GM18526 (cell line): ENCODE measurements around the gene YIF1B.

Experiments
- POLR2A ChIP-seq: IDR thresholded peaks from 3 replicates; pipeline ENCODE4 v1.6.1; 2011; ENCODE audit not compliant: insufficient read length; ENCODE audit errors: extremely low read depth

The YIF1B gene

DNA sequence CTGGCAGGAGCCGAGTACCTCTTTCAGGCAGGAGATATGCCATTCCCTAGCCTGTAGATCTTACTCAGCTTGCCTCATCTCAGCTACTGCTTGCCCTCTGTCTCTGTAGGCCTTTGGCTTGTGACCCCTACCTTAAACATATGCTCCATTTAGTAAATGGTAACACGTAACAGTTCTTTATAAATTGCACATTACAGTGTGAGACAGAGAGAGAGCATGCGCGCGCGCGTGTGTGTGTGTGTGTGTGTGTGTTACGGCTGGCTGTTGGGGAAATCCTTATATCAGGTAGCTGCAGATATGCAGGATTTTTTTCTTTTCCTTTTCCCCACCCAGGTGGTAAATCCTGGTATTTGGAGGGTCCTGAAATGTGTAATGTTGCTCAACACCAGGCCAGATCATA, 47.2 kb downstream of the YIF1B start:
- no peak for TF ChIP-seq POLR2A

DNA sequence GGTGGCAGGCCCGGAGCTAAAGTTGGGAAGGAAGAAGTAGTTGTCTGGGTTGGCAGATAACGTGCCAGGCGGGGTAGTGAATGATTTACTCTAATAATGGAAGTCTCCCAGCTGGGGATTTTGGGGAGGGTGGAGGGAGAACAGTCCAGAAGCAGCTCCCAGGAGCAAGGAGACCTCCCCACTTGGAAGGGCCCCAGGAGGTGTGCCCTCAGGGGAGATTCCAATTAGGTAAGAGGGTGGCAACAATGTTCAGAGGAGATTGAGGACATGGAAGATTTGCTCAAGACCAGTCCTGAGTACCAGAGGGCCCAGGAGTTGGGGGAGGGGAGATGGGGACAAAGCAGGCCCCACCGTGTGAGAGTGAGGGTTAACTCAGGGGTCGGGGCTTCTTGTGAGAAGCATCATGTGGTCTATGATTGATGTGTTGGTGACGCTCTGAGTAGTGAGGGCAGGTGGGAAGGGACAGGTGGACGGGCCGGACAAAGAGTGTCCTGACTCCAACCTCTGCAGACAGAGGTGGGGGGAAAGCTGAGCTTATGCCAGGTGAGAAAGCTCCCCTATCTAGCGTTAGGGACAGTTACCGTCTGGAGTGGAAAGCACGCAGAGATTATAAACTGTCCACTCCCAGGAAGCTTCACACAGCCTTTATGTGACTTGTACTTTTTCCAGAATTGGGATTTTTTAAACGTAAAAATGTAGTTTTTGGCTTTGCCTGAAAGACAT, 47.8 kb downstream of the YIF1B start:
- TF ChIP-seq POLR2A, result no peak

DNA sequence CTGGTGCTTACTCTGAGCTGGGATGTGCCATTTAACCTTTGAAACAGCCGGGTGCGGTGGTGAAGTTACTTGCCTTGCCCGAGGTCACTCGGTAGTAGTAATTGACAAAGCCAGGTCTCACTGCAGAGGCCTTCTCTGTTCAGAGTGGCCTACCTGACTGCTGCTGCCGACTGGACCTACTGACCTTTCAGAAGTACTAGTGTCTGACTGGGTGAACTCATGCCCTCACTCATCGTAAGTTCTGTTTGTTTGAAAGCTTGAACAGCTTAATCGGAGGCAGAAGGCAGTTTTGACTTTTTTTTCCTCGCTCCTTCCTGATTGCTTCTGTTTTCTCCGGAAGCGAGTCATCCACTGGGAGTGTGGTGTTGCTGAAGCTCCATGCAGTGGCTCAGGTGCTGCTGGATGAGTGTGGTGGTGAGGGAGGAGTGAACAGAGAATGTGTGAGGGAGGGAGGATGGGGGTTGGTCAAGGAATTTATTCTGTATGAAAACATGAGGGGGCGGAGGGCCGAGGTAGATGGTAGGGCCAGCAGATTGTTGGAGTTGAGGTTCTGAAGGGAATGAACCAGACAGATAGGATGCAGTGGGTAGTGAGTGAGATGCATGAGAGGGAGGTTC, 48.7 kb downstream of the YIF1B start:
- no peak for TF ChIP-seq POLR2A

DNA sequence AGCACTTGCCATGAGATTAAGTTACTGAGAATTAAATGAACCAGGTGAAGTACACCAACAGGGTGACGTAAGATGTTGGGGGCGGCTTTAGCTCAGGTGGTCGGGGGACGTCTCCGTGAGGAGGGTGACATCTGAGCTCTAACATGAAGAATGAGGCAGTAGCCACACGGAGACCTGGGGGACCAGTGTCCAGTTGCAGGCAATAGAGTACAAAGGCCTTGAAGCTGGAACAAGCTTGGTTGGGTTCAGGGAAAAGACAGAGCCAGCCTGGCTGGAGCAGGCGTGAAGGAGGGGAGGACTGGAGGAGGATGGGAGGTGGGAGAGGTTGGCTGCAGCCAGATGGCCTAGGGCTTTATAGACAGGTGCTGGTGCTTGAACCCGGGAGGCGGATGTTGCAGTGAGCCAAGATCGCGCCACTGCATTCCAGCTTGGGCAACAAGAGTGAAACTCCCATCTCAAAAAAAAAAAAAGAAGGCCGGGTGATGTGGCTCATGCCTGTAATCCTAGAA, 49.8 kb downstream of the YIF1B start:
- no peak for TF ChIP-seq POLR2A

DNA sequence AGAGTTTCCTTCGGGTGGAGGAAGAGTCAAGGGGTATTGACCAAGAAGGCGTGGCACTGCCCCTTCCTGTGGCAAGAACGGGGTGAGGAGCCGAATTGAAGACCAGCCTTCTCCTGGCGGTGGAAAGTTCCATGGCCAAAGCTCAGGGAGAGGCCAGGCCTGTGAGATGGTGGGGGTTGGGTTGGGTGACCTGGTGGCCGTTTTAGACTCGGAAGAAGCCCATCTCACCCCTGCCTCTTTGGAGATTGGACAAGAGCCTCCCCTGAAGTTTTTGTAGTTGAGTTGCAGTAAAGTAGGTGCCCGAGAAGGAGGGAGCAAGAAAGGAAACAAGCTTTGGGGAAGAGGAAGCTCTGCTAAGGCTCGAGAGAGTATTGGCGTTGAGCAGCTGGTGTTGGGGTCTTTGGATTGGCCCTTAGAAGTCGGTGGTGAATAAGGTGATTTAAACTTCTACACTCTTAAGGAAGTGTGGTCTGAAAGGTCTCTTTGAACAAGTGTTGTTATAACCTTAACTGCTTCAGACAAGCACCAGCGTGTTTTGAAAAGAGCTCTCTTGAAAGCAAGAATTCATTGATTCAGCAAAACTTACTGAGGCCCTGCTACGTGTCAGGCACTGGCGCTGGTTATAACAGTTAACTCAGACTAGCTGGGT, 50.4 kb downstream of the YIF1B start:
- TF ChIP-seq POLR2A, result no peak

DNA sequence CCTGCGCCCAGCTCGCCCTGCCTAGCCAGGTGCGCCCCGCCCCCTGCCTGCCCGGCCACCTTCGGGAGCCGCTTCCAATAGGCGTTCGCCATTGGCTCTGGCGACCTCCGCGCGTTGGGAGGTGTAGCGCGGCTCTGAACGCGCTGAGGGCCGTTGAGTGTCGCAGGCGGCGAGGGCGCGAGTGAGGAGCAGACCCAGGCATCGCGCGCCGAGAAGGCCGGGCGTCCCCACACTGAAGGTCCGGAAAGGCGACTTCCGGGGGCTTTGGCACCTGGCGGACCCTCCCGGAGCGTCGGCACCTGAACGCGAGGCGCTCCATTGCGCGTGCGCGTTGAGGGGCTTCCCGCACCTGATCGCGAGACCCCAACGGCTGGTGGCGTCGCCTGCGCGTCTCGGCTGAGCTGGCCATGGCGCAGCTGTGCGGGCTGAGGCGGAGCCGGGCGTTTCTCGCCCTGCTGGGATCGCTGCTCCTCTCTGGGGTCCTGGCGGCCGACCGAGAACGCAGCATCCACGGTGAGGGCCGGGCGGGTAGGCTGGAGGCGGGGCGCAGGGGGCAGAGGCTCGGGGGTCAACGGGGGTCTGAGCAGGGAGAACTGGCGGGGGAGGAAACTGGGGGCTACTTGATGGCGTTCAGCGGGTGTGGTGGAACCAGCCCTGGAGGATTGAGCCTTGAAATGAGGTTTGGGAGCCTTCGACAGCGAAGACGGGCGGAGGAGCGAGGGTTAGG, 51.1 kb downstream of the YIF1B start, which contains the start of gene SPINT2:
Gene SPINT2 (plus strand): TSS at position 88 of the 727 bp plus-strand sequence. CDS start 320 bp downstream, at position 408.
- TF ChIP-seq POLR2A, result peak; percentile 28

DNA sequence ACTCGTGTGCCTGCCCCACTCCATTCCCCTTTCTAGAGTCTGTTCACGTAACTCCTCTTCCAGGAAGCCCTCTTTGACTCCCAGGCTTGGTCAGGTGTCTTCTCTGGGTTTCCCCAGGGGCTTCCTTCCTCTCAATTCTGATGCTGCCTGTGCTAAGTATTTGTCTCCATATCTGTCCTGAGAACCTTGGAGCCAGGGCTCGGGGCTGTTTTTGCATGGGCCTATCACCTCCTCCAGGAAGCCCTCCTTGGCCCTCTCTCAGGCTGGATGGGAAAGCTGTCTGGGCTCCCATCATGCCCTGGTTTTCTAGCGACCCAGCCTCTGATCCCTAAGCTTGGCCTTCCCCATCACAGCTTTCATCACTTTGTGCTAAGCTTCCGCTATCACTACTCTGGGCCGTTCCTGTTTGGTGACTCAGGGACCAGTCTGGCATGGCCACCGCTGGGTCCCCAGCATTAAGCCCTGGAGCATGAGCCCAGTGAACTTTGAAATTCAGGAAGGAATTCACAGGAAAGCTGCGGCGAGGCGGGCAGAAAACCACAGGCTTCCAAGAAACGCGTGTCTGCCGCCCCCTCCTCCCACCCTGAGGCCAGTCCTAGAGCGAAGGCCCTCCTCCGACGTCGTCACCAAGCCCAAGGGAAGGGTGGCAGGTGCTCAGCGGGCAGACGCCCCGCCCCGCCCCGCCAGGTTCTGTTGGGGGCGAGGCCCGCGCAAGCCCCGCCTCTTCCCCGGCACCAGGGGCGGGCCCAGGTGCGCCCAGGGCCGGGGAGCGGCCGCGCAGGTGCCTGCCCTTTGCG, 51.9 kb downstream of the YIF1B start:
- TF ChIP-seq POLR2A, result no peak

DNA sequence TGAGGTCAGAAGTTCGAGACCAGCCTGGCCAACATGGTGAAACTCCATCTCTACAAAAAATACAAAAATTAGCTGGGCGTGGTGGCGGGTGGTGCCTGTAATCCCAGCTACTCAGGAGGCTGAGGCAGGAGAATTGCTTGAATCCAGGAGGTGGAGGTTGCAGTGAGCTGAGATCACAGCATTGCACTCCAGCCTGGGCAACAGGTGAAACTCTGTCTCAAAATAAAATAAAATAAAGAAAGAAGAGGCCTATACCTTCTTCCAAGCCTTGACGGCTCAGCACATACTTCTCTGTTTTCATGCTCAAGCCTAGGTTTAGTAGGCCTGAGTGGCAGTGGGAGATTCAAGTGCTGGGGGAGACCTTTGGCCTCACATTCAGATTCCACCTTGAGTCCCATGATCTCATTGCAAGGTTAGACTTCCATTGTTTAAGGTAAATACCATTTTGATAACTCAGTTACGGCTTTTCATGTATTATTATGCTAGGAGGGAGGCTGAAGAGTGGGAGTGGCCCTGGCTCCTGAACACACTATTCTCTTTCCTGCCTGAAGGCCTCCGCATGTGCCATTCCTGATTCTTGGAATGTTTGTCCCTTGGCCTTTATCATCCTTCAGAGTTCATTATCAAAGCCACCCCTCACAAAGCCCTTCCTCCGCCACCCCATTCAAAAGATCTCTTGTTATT, 53.0 kb downstream of the YIF1B start:
- TF ChIP-seq POLR2A, result no peak

DNA sequence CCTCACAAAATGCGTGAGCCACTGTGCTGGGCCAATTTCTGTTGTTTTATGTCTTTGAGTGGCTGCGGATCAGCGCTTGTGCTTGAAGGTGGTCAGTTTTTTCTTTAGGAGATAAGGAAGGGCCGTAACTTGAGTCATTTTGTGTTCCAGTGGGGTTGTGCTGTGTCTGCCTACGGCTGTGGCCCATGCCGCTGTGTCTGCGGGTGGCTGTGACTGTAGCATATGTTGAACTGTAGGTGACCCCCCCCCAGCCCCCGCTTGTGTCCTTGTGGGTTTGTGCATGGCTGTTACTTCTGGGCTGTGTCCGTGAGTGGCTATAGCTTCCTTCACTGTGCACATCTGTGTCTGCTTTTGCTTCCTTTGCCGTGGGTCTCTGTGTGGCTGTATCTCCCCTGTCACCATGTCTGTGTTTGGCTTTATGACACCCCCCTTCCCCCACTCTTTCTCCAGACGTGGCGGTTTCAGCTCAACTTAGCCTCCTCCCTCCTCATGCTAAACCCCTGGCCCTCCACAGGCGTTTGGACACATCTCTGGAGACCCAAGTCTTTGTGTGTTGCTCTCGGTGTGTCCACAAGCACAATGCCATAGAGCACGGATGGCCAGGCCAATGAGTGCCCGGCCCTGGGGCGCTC, 60.2 kb downstream of the YIF1B start:
- no peak for TF ChIP-seq POLR2A

DNA sequence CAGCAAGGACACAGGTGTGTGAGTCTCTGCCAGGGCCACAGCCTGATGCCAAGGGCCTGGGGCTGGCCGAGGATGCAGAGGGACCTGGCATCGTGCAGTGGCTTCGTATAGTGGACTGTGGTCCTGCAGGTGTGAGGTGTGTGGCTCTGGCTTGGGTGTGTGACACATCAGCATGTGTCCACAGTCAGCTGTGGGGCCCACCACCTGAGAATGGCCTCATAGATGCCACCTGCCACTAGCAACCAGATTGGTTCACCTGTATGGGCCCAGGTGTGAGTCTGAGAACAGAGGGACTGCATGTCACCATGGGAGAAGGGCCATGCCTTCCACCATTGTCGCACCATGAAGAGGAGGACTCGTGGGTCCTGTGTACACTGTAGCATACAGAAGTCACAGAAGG, 62.0 kb downstream of the YIF1B start:
- TF ChIP-seq POLR2A, result no peak
